Vagina (tissue), 2 donors: ENCODE measurements around the gene ULK4.

Source experiments
- CTCF ChIP-seq, 3 experiments: fragments of 450-650 bp in 2 of 3; fragments of 200-600 bp in 1 of 3; sonication (generic) in 1 of 3; IDR thresholded peaks; one replicate each; pipeline ENCODE4 v1.5.1; 2017 to 2019; ENCODE audit warnings: antibody characterized with exemption in 3 of 3, mild to moderate bottlenecking in 2 of 3, moderate library complexity in 2 of 3
- POLR2AphosphoS5 ChIP-seq, 2 donors: sonication (generic); formaldehyde crosslinking; IDR thresholded peaks; one replicate each; pipeline ENCODE4 v1.9.0; 2017; ENCODE audit warnings: antibody characterized with exemption in 2 of 2, mild to moderate bottlenecking in 2 of 2, low read depth in 1 of 2; ENCODE audit not compliant: insufficient read depth in 1 of 2

DNA sequence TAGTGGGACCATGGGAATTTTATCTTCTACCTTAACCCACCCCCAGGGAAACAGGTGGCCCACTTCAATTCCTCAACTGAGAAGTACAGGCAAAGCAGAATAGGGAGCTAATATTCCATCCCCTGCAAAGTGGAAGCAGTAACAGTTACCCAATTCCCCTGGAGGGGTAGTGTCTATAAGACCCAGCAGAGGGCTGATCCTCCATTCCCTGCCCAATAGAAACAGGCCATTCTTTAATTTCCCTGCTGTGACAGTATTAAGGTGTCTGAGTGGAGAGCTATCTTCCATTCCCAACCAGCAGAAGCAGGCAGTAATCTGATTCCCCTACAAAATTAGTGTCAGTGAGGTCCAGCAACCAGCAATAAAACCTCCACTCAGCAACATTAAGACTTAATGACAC, 219.8 kb downstream of the ULK4 start:
- no peak for TF ChIP-seq CTCF (IDR thresholded peaks at IDR 0.05)
- TF ChIP-seq POLR2AphosphoS5 (IDR thresholded peaks at IDR 0.05; ENCODE audit: insufficient read depth in 1 of 2, low read depth in 1 of 2) = no peak
